HEK293 (cell line): ENCODE measurements around the gene TEX53.

Experiments
- GLI4 ChIP-seq: fragments of 450-650 bp; formaldehyde crosslinking; IDR thresholded peaks from 2 replicates; pipeline ENCODE4 v1.5.1; 2016; ENCODE audit warnings: missing biosample characterization, missing genetic modification characterization
- GLIS2 ChIP-seq: fragments of 450-650 bp; formaldehyde crosslinking; IDR thresholded peaks from 2 replicates; pipeline ENCODE4 v1.5.1; 2016; ENCODE audit warnings: missing biosample characterization, missing genetic modification characterization
- IKZF3 ChIP-seq: fragments of 450-650 bp; IDR thresholded peaks from 2 replicates; pipeline ENCODE4 v1.5.0; 2018; ENCODE audit warnings: missing biosample characterization, mild to moderate bottlenecking, missing genetic modification characterization, moderate library complexity
- KLF8 ChIP-seq: fragments of 450-650 bp; formaldehyde crosslinking; IDR thresholded peaks from 2 replicates; pipeline ENCODE4 v1.5.1; 2016; ENCODE audit warnings: missing biosample characterization, missing genetic modification characterization
- MZF1 ChIP-seq: fragments of 450-650 bp; formaldehyde crosslinking; IDR thresholded peaks from 2 replicates; pipeline ENCODE4 v1.5.1; 2017; ENCODE audit warnings: missing biosample characterization, missing genetic modification characterization, borderline replicate concordance
- PRDM1 ChIP-seq: fragments of 450-650 bp; formaldehyde crosslinking; IDR thresholded peaks from 2 replicates; pipeline ENCODE4; 2016; ENCODE audit warnings: missing biosample characterization, missing genetic modification characterization
- PRDM10 ChIP-seq: fragments of 450-650 bp; formaldehyde crosslinking; IDR thresholded peaks from 2 replicates; pipeline ENCODE4 v1.5.1; 2016; ENCODE audit warnings: missing biosample characterization, missing genetic modification characterization
- PRDM2 ChIP-seq: fragments of 450-650 bp; formaldehyde crosslinking; IDR thresholded peaks from 2 replicates; pipeline ENCODE4 v1.5.1; 2016; ENCODE audit warnings: missing biosample characterization, missing genetic modification characterization, borderline replicate concordance
- SP3 ChIP-seq: fragments of 450-650 bp; formaldehyde crosslinking; IDR thresholded peaks from 2 replicates; pipeline ENCODE4 v1.5.1; 2016; ENCODE audit warnings: missing biosample characterization, missing genetic modification characterization
- ZBTB17 ChIP-seq: fragments of 450-650 bp; formaldehyde crosslinking; IDR thresholded peaks from 2 replicates; pipeline ENCODE4 v1.5.1; 2016; ENCODE audit warnings: missing biosample characterization, missing genetic modification characterization
- ZFHX2 ChIP-seq: fragments of 450-650 bp; formaldehyde crosslinking; conservative IDR thresholded peaks from 2 replicates; pipeline ENCODE4 v1.5.1; 2016; ENCODE audit warnings: missing biosample characterization, missing genetic modification characterization
- ZFP3 ChIP-seq: fragments of 450-650 bp; formaldehyde crosslinking; IDR thresholded peaks from 2 replicates; pipeline ENCODE4 v1.5.1; 2016; ENCODE audit warnings: low read depth, missing biosample characterization, missing genetic modification characterization
- ZIC2 ChIP-seq: fragments of 450-650 bp; formaldehyde crosslinking; IDR thresholded peaks from 2 replicates; pipeline ENCODE4 v1.5.1; 2016; ENCODE audit warnings: missing biosample characterization, missing genetic modification characterization
- ZNF138 ChIP-seq: fragments of 450-650 bp; formaldehyde crosslinking; IDR thresholded peaks from 2 replicates; pipeline ENCODE4 v1.5.1; 2016; ENCODE audit warnings: missing biosample characterization, missing genetic modification characterization, borderline replicate concordance
- ZNF292 ChIP-seq: fragments of 450-650 bp; formaldehyde crosslinking; IDR thresholded peaks from 2 replicates; pipeline ENCODE4 v1.5.1; 2016; ENCODE audit warnings: low read depth, missing biosample characterization, missing genetic modification characterization, borderline replicate concordance
- ZNF324 ChIP-seq: fragments of 450-650 bp; formaldehyde crosslinking; IDR thresholded peaks from 2 replicates; pipeline ENCODE4 v1.5.1; 2016; ENCODE audit warnings: missing biosample characterization, missing genetic modification characterization
- ZNF423 ChIP-seq: fragments of 450-650 bp; formaldehyde crosslinking; IDR thresholded peaks from 2 replicates; pipeline ENCODE4 v1.5.1; 2016; ENCODE audit warnings: missing biosample characterization, missing genetic modification characterization
- ZNF549 ChIP-seq: fragments of 450-650 bp; IDR thresholded peaks from 2 replicates; pipeline ENCODE4 v1.5.1; 2018; ENCODE audit warnings: missing biosample characterization, missing genetic modification characterization, mild to moderate bottlenecking, inconsistent platforms, moderate library complexity
- ZNF623 ChIP-seq: fragments of 450-650 bp; formaldehyde crosslinking; IDR thresholded peaks from 2 replicates; pipeline ENCODE4 v1.5.1; 2016; ENCODE audit warnings: missing biosample characterization, missing genetic modification characterization
- ZNF654 ChIP-seq: fragments of 450-650 bp; formaldehyde crosslinking; IDR thresholded peaks from 2 replicates; pipeline ENCODE4 v1.5.1; 2016; ENCODE audit warnings: low read depth, missing biosample characterization, missing genetic modification characterization
- ZNF677 ChIP-seq: fragments of 450-650 bp; IDR thresholded peaks from 2 replicates; pipeline ENCODE4 v1.5.0; 2018; ENCODE audit warnings: missing biosample characterization, mild to moderate bottlenecking, missing genetic modification characterization, moderate library complexity
- ZNF747 ChIP-seq: fragments of 450-650 bp; formaldehyde crosslinking; IDR thresholded peaks from 2 replicates; pipeline ENCODE4 v1.5.1; 2016; ENCODE audit warnings: missing biosample characterization, missing genetic modification characterization
- ZNF768 ChIP-seq: fragments of 450-650 bp; formaldehyde crosslinking; IDR thresholded peaks from 2 replicates; pipeline ENCODE4 v1.5.1; 2018; ENCODE audit warnings: missing biosample characterization, mild to moderate bottlenecking, missing genetic modification characterization
- ZNF830 ChIP-seq: fragments of 450-650 bp; IDR thresholded peaks from 2 replicates; pipeline ENCODE4 v1.5.0; 2018; ENCODE audit warnings: missing biosample characterization, missing genetic modification characterization, low read depth, mild to moderate bottlenecking, moderate library complexity
- TF ChIP-seq, protein P1 (sequence below): fragments of 450-650 bp; formaldehyde crosslinking; IDR thresholded peaks from 2 replicates; pipeline ENCODE4 v1.5.1; 2017; ENCODE audit warnings: missing biosample characterization, missing genetic modification characterization
- TF ChIP-seq, protein P2 (sequence below): fragments of 450-650 bp; formaldehyde crosslinking; optimal IDR thresholded peaks from 2 replicates; pipeline ENCODE3; 2016; ENCODE audit warnings: missing biosample characterization, mild to moderate bottlenecking, missing genetic modification characterization

The TEX53 gene

GRCh38 chr9:114611516-114612271, 45.9 kb downstream of the TEX53 start (continued):
- TF ChIP-seq, protein P1, sequence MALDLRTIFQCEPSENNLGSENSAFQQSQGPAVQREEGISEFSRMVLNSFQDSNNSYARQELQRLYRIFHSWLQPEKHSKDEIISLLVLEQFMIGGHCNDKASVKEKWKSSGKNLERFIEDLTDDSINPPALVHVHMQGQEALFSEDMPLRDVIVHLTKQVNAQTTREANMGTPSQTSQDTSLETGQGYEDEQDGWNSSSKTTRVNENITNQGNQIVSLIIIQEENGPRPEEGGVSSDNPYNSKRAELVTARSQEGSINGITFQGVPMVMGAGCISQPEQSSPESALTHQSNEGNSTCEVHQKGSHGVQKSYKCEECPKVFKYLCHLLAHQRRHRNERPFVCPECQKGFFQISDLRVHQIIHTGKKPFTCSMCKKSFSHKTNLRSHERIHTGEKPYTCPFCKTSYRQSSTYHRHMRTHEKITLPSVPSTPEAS (tag by site-specific recombination) = no peak
- TF ChIP-seq ZNF768 (tag by site-specific recombination) (no peak), ZNF830 (tag by site-specific recombination) (no peak), ZBTB17 (no peak), ZNF747 (tag by site-specific recombination) (no peak), ZIC2 (peak; percentile 21), PRDM2 (tag by site-specific recombination) (no peak), GLI4 (tag by site-specific recombination) (no peak), ZNF138 (no peak), PRDM1 (tag by site-specific recombination) (no peak), PRDM10 (tag by site-specific recombination) (peak; percentile 81), ZNF324 (tag by site-specific recombination) (0 out of 2 replicates have a peak, but pooled peaks have one; percentile 28), ZNF549 (tag by site-specific recombination) (no peak), ZNF677 (tag by site-specific recombination) (no peak), ZNF623 (tag by site-specific recombination) (no peak), ZFP3 (tag by site-specific recombination) (no peak), IKZF3 (tag by site-specific recombination) (peak; percentile 34; the same call in 1 of the 2 replicates), MZF1 (tag by site-specific recombination) (no peak), ZNF423 (tag by site-specific recombination) (peak; percentile 65; the same call in 1 of the 2 replicates), GLIS2 (peak; percentile 53), KLF8 (tag by site-specific recombination) (no peak), ZNF654 (tag by site-specific recombination) (no peak), ZNF292 (tag by site-specific recombination) (no peak), ZFHX2 (tag by site-specific recombination) (peak; percentile 31; the same call in 1 of the 2 replicates), SP3 (tag by site-specific recombination) (no peak)
- TF ChIP-seq, protein P2, sequence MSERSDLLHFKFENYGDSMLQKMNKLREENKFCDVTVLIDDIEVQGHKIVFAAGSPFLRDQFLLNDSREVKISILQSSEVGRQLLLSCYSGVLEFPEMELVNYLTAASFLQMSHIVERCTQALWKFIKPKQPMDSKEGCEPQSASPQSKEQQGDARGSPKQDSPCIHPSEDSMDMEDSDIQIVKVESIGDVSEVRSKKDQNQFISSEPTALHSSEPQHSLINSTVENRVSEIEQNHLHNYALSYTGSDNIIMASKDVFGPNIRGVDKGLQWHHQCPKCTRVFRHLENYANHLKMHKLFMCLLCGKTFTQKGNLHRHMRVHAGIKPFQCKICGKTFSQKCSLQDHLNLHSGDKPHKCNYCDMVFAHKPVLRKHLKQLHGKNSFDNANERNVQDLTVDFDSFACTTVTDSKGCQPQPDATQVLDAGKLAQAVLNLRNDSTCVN = no peak
